H9 (cell line): ENCODE measurements around the gene ZBTB17. TPM values are rescaled to one million over a fixed set of nuclear protein-coding genes. Genes with fewer than 3 reads are reported as not detected.

ENCODE experiments used
- DNase-seq: peaks from one replicate; pipeline ENCODE4 v3.0.0-alpha.2; 2017
- H2AFZ ChIP-seq: one replicate; pipeline ENCODE4 v1.6.1; 2013; ENCODE audit warnings: mild to moderate bottlenecking, low read length, control low read depth, moderate library complexity
- H2AK5ac ChIP-seq: 2 replicates; pipeline ENCODE4 v1.6.1; 2013; ENCODE audit warnings: low read length, control low read depth, mixed read lengths; ENCODE audit not compliant: insufficient read length
- H2BK120ac ChIP-seq: one replicate; pipeline ENCODE4 v1.6.1; 2013; ENCODE audit warnings: low read depth, mild to moderate bottlenecking, low read length, control low read depth, inconsistent platforms; ENCODE audit not compliant: poor library complexity, severe bottlenecking
- H2BK12ac ChIP-seq: 2 replicates; pipeline ENCODE4 v1.6.1; 2013; ENCODE audit warnings: low read length, control low read depth, mixed read lengths, low read depth; ENCODE audit not compliant: insufficient read length
- H2BK15ac ChIP-seq: 2 replicates; pipeline ENCODE4 v1.6.1; 2013; ENCODE audit warnings: low read depth, low read length, control low read depth
- H2BK20ac ChIP-seq: one replicate; pipeline ENCODE4 v1.6.1; 2013; ENCODE audit warnings: low read depth, mild to moderate bottlenecking, low read length, control low read depth, inconsistent platforms; ENCODE audit not compliant: poor library complexity, severe bottlenecking
- H2BK5ac ChIP-seq: 2 replicates; pipeline ENCODE4 v1.6.1; 2013; ENCODE audit warnings: low read length, control low read depth, mixed read lengths; ENCODE audit not compliant: insufficient read length
- H3K14ac ChIP-seq: 2 replicates; pipeline ENCODE4 v1.6.1; 2013; ENCODE audit warnings: low read length, control low read depth; ENCODE audit not compliant: insufficient read depth
- H3K18ac ChIP-seq: 2 replicates; pipeline ENCODE4 v1.6.1; 2013; ENCODE audit warnings: low read depth, mild to moderate bottlenecking, mixed read lengths, low read length, control low read depth; ENCODE audit not compliant: insufficient read length
- H3K23ac ChIP-seq: 2 replicates; pipeline ENCODE4 v1.6.1; 2013; ENCODE audit warnings: low read length, control low read depth, mixed read lengths, low read depth; ENCODE audit not compliant: insufficient read length
- H3K23me2 ChIP-seq: 2 replicates; pipeline ENCODE4 v1.6.1; 2013; ENCODE audit warnings: low read depth, mild to moderate bottlenecking, mixed read lengths, low read length, control low read depth; ENCODE audit not compliant: insufficient read length, poor library complexity, severe bottlenecking
- H3K27ac ChIP-seq: 2 replicates; pipeline ENCODE4 v1.5.1; 2013; ENCODE audit warnings: low read length, control low read depth, mixed read lengths, low read depth; ENCODE audit not compliant: insufficient read length
- H3K27me3 ChIP-seq: 2 replicates; pipeline ENCODE4 v1.6.1; 2013; ENCODE audit warnings: low read length, control low read depth, inconsistent platforms; ENCODE audit not compliant: insufficient read depth
- H3K4ac ChIP-seq: 2 replicates; pipeline ENCODE4 v1.6.1; 2013; ENCODE audit warnings: low read depth, mild to moderate bottlenecking, control low read depth, inconsistent platforms, low read length, moderate library complexity
- H3K4me1 ChIP-seq: 2 replicates; pipeline ENCODE4 v1.6.1; 2013; ENCODE audit warnings: low read length, control low read depth, inconsistent platforms; ENCODE audit not compliant: insufficient read depth
- H3K4me2 ChIP-seq: 2 replicates; pipeline ENCODE4 v1.6.1; 2013; ENCODE audit warnings: low read length, control low read depth, mixed read lengths; ENCODE audit not compliant: insufficient read length, insufficient read depth
- H3K56ac ChIP-seq: 2 replicates; pipeline ENCODE4 v1.6.1; 2013; ENCODE audit warnings: low read depth, mild to moderate bottlenecking, mixed read lengths, low read length, control low read depth; ENCODE audit not compliant: insufficient read length
- H3K79me1 ChIP-seq: 2 replicates; pipeline ENCODE4 v1.6.1; 2013; ENCODE audit warnings: low read depth, mild to moderate bottlenecking, moderate library complexity, low read length, control low read depth, inconsistent platforms; ENCODE audit not compliant: insufficient read depth, poor library complexity, severe bottlenecking
- H3K79me2 ChIP-seq: 2 replicates; pipeline ENCODE4 v1.6.1; 2013; ENCODE audit warnings: low read length, control low read depth, inconsistent platforms; ENCODE audit not compliant: insufficient read depth
- H3K9ac ChIP-seq: 2 replicates; pipeline ENCODE4 v1.6.1; 2013; ENCODE audit warnings: low read length, control low read depth, mixed read lengths; ENCODE audit not compliant: insufficient read length; ENCODE audit errors: extremely low read depth
- H3K9me3 ChIP-seq: one replicate; pipeline ENCODE4 v1.6.1; 2013; ENCODE audit warnings: low read depth, low read length, inconsistent platforms; ENCODE audit not compliant: control insufficient read depth
- H3T11ph ChIP-seq: one replicate; pipeline ENCODE4 v1.6.1; 2013; ENCODE audit warnings: mild to moderate bottlenecking, low read length, control low read depth, inconsistent platforms
- H4K20me1 ChIP-seq: one replicate; pipeline ENCODE4 v1.6.1; 2013; ENCODE audit not compliant: control insufficient read depth, insufficient read length, insufficient read depth
- H4K5ac ChIP-seq: 2 replicates; pipeline ENCODE4 v1.6.1; 2013; ENCODE audit warnings: low read depth, mild to moderate bottlenecking, mixed read lengths, low read length, control low read depth; ENCODE audit not compliant: insufficient read length
- H4K8ac ChIP-seq: replicated peaks from 2 replicates; pipeline ENCODE4 v1.6.1; 2013; ENCODE audit warnings: low read length, control low read depth, mixed read lengths, low read depth; ENCODE audit not compliant: insufficient read length
- H4K91ac ChIP-seq: 2 replicates; pipeline ENCODE4 v1.6.1; 2013; ENCODE audit warnings: low read depth, mild to moderate bottlenecking, moderate library complexity, mixed read lengths, low read length, control low read depth; ENCODE audit not compliant: insufficient read length
- H3K27ac Mint-ChIP-seq, 3 experiments: 2 replicates in 2 of 3; 3 replicates in 1 of 3; pipeline ENCODE4 v1.8.0; 2020 to 2021; ENCODE audit warnings: mixed read lengths in 3 of 3, mild to moderate bottlenecking in 1 of 3, moderate library complexity in 1 of 3
- H3K27me3 Mint-ChIP-seq: 2 replicates; pipeline ENCODE4 v1.8.0; 2021; ENCODE audit warnings: low read depth, mild to moderate bottlenecking, moderate library complexity, mixed read lengths
- H3K36me3 Mint-ChIP-seq, 3 experiments: 2 replicates in 2 of 3; 3 replicates in 1 of 3; pipeline ENCODE4 v1.8.0; 2020 to 2021; ENCODE audit warnings: low read depth in 3 of 3, mixed read lengths in 3 of 3; ENCODE audit not compliant: insufficient read depth in 1 of 3
- H3K4me1 Mint-ChIP-seq, 2 experiments: 2 replicates each; pipeline ENCODE4 v1.8.0; 2020; ENCODE audit warnings: mixed read lengths in 2 of 2
- H3K4me3 Mint-ChIP-seq, 2 experiments: 2 replicates in 1 of 2; 3 replicates in 1 of 2; pipeline ENCODE4 v1.8.0; 2020 to 2021; ENCODE audit warnings: mild to moderate bottlenecking in 2 of 2, mixed read lengths in 2 of 2, moderate library complexity in 1 of 2
- H3K9me3 Mint-ChIP-seq, 2 experiments: 2 replicates in 1 of 2; 3 replicates in 1 of 2; pipeline ENCODE4 v1.8.0; 2020; ENCODE audit warnings: mild to moderate bottlenecking in 2 of 2, mixed read lengths in 2 of 2, moderate library complexity in 1 of 2
- CTCF ChIP-seq: fragments of 200-600 bp; sonication (generic); conservative IDR thresholded peaks from 3 replicates; pipeline ENCODE4 v1.8.0; 2021; ENCODE audit warnings: antibody characterized with exemption, mild to moderate bottlenecking
- WGBS: extraction: QIAGEN DNeasy Blood & Tissue Kit; methylation state at CpG from one replicate; pipeline ENCODE4 v1.1.7; 2013; ENCODE audit warnings: missing lambda C conversion rate, low lambda C conversion rate, mixed read lengths; ENCODE audit not compliant: insufficient read length; ENCODE audit errors: extremely low coverage; 5-methylcytosine and 5-hydroxymethylcytosine counted together
- total RNA-seq: library from RNA; stranded (reverse); gene quantifications from 2 replicates; pipeline ENCODE4 v1.2.1, GENCODE V29; 2021

Gene ZBTB17
- total RNA-seq, 1 experiment from 2014 or later, result 16.5 TPM

- no peak overlapping the region for H3K18ac ChIP-seq
- no peaks in the 10 kb centered on the region for H3K9me3 Mint-ChIP-seq
- no peak overlapping the region for H3K4me2 ChIP-seq
- no peak for DNase-seq
- H3K4me1 Mint-ChIP-seq, result peaks cover 32% of the 10 kb centered on the region in 2 experiments
- no peaks in the 10 kb centered on the region for H4K20me1 ChIP-seq
- no peaks in the 10 kb centered on the region for H3K79me1 ChIP-seq
- H4K8ac ChIP-seq, result no peak overlapping the region
- no CpG with 5 or more reads among the region's 5 CpGs for WGBS
- no peak overlapping the region for H2BK5ac ChIP-seq
- H3K27ac Mint-ChIP-seq, result no peak overlapping the region
- H3K4me1 ChIP-seq, result peaks cover 3% of the 10 kb centered on the region; the same call in 1 of the 2 replicates
- H3K56ac ChIP-seq, result no peak overlapping the region
- H2BK120ac ChIP-seq, result no peak overlapping the region
- no peaks in the 10 kb centered on the region for H3K9me3 ChIP-seq
- H3K23me2 ChIP-seq, result no peaks in the 10 kb centered on the region
- H2BK15ac ChIP-seq, result no peak overlapping the region
- no peak overlapping the region for H3K9ac ChIP-seq
- no peak overlapping the region for H3T11ph ChIP-seq
- H3K14ac ChIP-seq, result no peak overlapping the region
- no peak overlapping the region for H3K27ac ChIP-seq
- no peak overlapping the region for H2BK20ac ChIP-seq
- no peaks in the 10 kb centered on the region; the same call in 1 of the 2 replicates for H3K79me2 ChIP-seq
- no peak overlapping the region for H2BK12ac ChIP-seq
- no peak overlapping the region for H4K5ac ChIP-seq
- H3K36me3 Mint-ChIP-seq, result no peaks in the 10 kb centered on the region
- H3K23ac ChIP-seq, result no peak overlapping the region
- no peak overlapping the region for H2AK5ac ChIP-seq
- no peaks in the 10 kb centered on the region for H3K27me3 ChIP-seq
- no peak overlapping the region for H2AFZ ChIP-seq
- no peak for TF ChIP-seq CTCF
- no peak overlapping the region for H3K4me3 Mint-ChIP-seq
- peaks cover 33% of the 10 kb centered on the region for H3K27me3 Mint-ChIP-seq
- H4K91ac ChIP-seq, result no peak overlapping the region
- H3K4ac ChIP-seq, result no peak overlapping the region
These were observed 15.1 kb downstream of the ZBTB17 start for GRCh38 chr1:15960808-15961207.
